Activated CD8-positive, alpha-beta T cell treated with anti-CD3 and anti-CD28 coated beads for 36 hours (primary cell): ENCODE results near the gene SAMD4A. TPM values are rescaled to one million over a fixed set of nuclear protein-coding genes. Genes with fewer than 3 reads are reported as not detected.

Experiments
- ATAC-seq: fragments of 200-7000 bp; cut with Tn5 transposase; one replicate; pipeline ENCODE4 v1.10.0; 2021; ENCODE audit warnings: mild to moderate bottlenecking, moderate library complexity
- CTCF ChIA-PET: fragments of 350-600 bp; sonication (Branson Sonifier 250); formaldehyde crosslinking; loops from one replicate; lab custom pipeline; 2021; ENCODE audit warnings: antibody characterized with exemption; lab: Charles Lee
- POLR2A ChIA-PET: fragments of 350-600 bp; sonication (Branson Sonifier 250); formaldehyde crosslinking; loops from one replicate; lab custom pipeline; 2021; ENCODE audit warnings: antibody characterized with exemption; lab: Charles Lee
- DNase-seq: peaks from one replicate; pipeline ENCODE4 v3.0.0-alpha.2; 2020
- H3K27ac Mint-ChIP-seq: one replicate; pipeline ENCODE4 v1.8.0; 2021; ENCODE audit warnings: mild to moderate bottlenecking, mixed read lengths
- H3K27me3 Mint-ChIP-seq: one replicate; pipeline ENCODE4 v1.8.0; 2021; ENCODE audit warnings: mixed read lengths
- H3K36me3 Mint-ChIP-seq: one replicate; pipeline ENCODE4 v1.8.0; 2021; ENCODE audit warnings: low read depth, mixed read lengths
- H3K4me1 Mint-ChIP-seq: one replicate; pipeline ENCODE4 v1.8.0; 2021; ENCODE audit warnings: low read depth, mixed read lengths
- H3K4me3 Mint-ChIP-seq: one replicate; pipeline ENCODE4 v1.8.0; 2021; ENCODE audit warnings: mild to moderate bottlenecking, moderate library complexity, mixed read lengths
- H3K9me3 Mint-ChIP-seq: one replicate; pipeline ENCODE4 v1.8.0; 2021; ENCODE audit warnings: mixed read lengths
- CTCF ChIP-seq: fragments of 200-600 bp; IDR thresholded peaks from one replicate; pipeline ENCODE4 v1.8.0; 2022; ENCODE audit warnings: antibody characterized with exemption, mild to moderate bottlenecking
- intact Hi-C: fragments of 100-400 bp; cut with micrococcal nuclease; formaldehyde crosslinking; loops from one replicate; pipeline ENCODE4 v1.10.0; 2022
- total RNA-seq, 2 experiments: library from RNA; stranded (reverse); gene quantifications; one replicate each; pipeline ENCODE4 v1.2.3, GENCODE V29; 2021

SAMD4A gene
- total RNA-seq, 2 experiments from 2014 or later: 4.5 to 4.9 TPM

GRCh38 chr14:54807881-54808280 lies 241.0 kb downstream of the SAMD4A start:
- no peak for TF ChIP-seq CTCF
- peaks cover 2% of the 10 kb centered on the region for H3K4me1 Mint-ChIP-seq
- no peak overlapping the region for H3K27ac Mint-ChIP-seq
- no peak for DNase-seq
- no peaks in the 10 kb centered on the region for H3K9me3 Mint-ChIP-seq
- ChIA-PET POLR2A (interaction anchor here (1.0 to 1.5 kb wide), 2 partner anchors 10 to 15 kb away, joined by 3 read pairs; no protein-coding TSS in a partner anchor), CTCF (interaction anchor here (1.6 to 10.9 kb wide), 4 partner anchors 13 to 243 kb away, joined by 6 to 93 read pairs (median 60); partner anchors contain the start of gene SAMD4A)
- H3K4me3 Mint-ChIP-seq: no peak overlapping the region
- intact Hi-C loops: no loop called here
- peaks cover 20% of the 10 kb centered on the region for H3K27me3 Mint-ChIP-seq
- H3K36me3 Mint-ChIP-seq: no peaks in the 10 kb centered on the region
- no peak for ATAC-seq

- peaks cover 20% of the 10 kb centered on the region for H3K27me3 Mint-ChIP-seq
- no peak for TF ChIP-seq CTCF
- H3K4me3 Mint-ChIP-seq: no peak overlapping the region
- no peak for DNase-seq
- H3K27ac Mint-ChIP-seq: no peak overlapping the region
- CTCF ChIA-PET: interaction anchor here (1.0 to 10.9 kb wide), 5 partner anchors 8 to 243 kb away, joined by 3 to 93 read pairs (median 37); partner anchors contain the start of gene SAMD4A
- H3K36me3 Mint-ChIP-seq: no peaks in the 10 kb centered on the region
- no peaks in the 10 kb centered on the region for H3K9me3 Mint-ChIP-seq
- intact Hi-C loops: no loop called here
- POLR2A ChIA-PET: interaction anchor here (0.5 to 1.5 kb wide), 3 partner anchors 10 to 745 kb away, joined by 3 read pairs; no protein-coding TSS in a partner anchor
- ATAC-seq: no peak
- peaks cover 2% of the 10 kb centered on the region for H3K4me1 Mint-ChIP-seq
These were observed 241.6 kb downstream of the SAMD4A start for GRCh38 chr14:54808326-54809161.

GRCh38 chr14:54809767-54810166 lies 242.8 kb downstream of the SAMD4A start:
- intact Hi-C loops: no loop called here

GRCh38 chr14:54812617-54813016 lies 245.7 kb downstream of the SAMD4A start:
- Mint-ChIP-seq H3K9me3 (no peaks in the 10 kb centered on the region), H3K4me3 (no peak overlapping the region), H3K27me3 (peaks cover 4% of the 10 kb centered on the region), H3K4me1 (peaks cover 2% of the 10 kb centered on the region), H3K27ac (no peak overlapping the region), H3K36me3 (no peaks in the 10 kb centered on the region)
- TF ChIP-seq CTCF: no peak
- ChIA-PET CTCF (interaction anchor here (1.3 to 3.8 kb wide), 5 partner anchors 8 to 248 kb away, joined by 4 to 25 read pairs (median 7); no protein-coding TSS in a partner anchor), POLR2A (no interaction called here)
- intact Hi-C loops: no loop called here
- DNase-seq (no peak), ATAC-seq (no peak)

More at GRCh38 chr14:54809767-54810166, 242.8 kb downstream of the SAMD4A start:
- Mint-ChIP-seq H3K4me3 (no peak overlapping the region), H3K27ac (no peak overlapping the region), H3K4me1 (peaks cover 2% of the 10 kb centered on the region), H3K9me3 (no peaks in the 10 kb centered on the region), H3K36me3 (no peaks in the 10 kb centered on the region), H3K27me3 (peaks cover 17% of the 10 kb centered on the region)
- ATAC-seq (peak; percentile 57), DNase-seq (peak; percentile 35)
- ChIA-PET CTCF (interaction anchor here (8.2 to 10.9 kb wide), 2 partner anchors 34 to 245 kb away, joined by 82 to 93 read pairs; partner anchors contain the start of gene SAMD4A), POLR2A (no interaction called here)
- no peak for TF ChIP-seq CTCF
